Activated CD8-positive, alpha-beta memory T cell treated with anti-CD3 and anti-CD28 coated beads, Interleukin-2, amount 50 U/mL, for 24 hours (primary cell): ENCODE data around the gene ZNF169.
"Not testable (repeated sequence)": the region's sequence is repeated elsewhere in the genome, so short reads cannot be mapped to it uniquely, and the experiment has no call there.

Experiments
- DNase-seq: peaks from one replicate; pipeline ENCODE4 v3.0.0-alpha.2; 2020; ENCODE audit errors: extremely low read depth

Gene ZNF169

GRCh38 chr9:94347451-94347850 lies 88.4 kb downstream of the ZNF169 start:
- DNase-seq = not testable (repeated sequence)

GRCh38 chr9:94348754-94349153 lies 89.7 kb downstream of the ZNF169 start:
- not testable (repeated sequence) for DNase-seq
